OCI-LY3 (cell line): ENCODE data around the gene NT5DC1.
A peak's percentile ranks its signal among the peaks of the same experiment; 100 is the strongest.

Source experiments
- H2AFZ ChIP-seq: fragments of 200-600, 300-600 bp; shearing (Covaris generic); 2 replicates; pipeline ENCODE4 v1.6.0; 2014; ENCODE audit warnings: antibody characterized with exemption, low read depth, low read length
- H3K27ac ChIP-seq: fragments of 200-600, 300-600 bp; sonication (generic); 2 replicates; pipeline ENCODE4 v1.5.1; 2014; ENCODE audit warnings: mild to moderate bottlenecking, low read length, moderate library complexity, mixed read lengths
- H3K27me3 ChIP-seq: fragments of 200-600, 300-600 bp; sonication (generic); 2 replicates; pipeline ENCODE4 v1.6.1; 2014; ENCODE audit warnings: low read depth, low read length, mixed read lengths
- H3K36me3 ChIP-seq: fragments of 200-600, 300-600 bp; sonication (generic); replicated peaks from 2 replicates; pipeline ENCODE3; 2014; ENCODE audit warnings: low read depth, low read length, mixed read lengths
- H3K4me1 ChIP-seq: fragments of 300-600, 200-600 bp; sonication (generic); 2 replicates; pipeline ENCODE4 v1.6.1; 2014; ENCODE audit warnings: low read length, mixed read lengths
- H3K4me2 ChIP-seq: fragments of 200-600, 300-600 bp; sonication (generic); 2 replicates; pipeline ENCODE4 v1.6.1; 2014; ENCODE audit warnings: low read length, mixed read lengths
- H3K4me3 ChIP-seq: fragments of 300-600, 200-600 bp; sonication (generic); 2 replicates; pipeline ENCODE4 v1.5.1; 2014; ENCODE audit warnings: antibody characterized with exemption, mild to moderate bottlenecking, low read length, moderate library complexity
- H3K79me2 ChIP-seq: fragments of 300-600, 200-600 bp; shearing (Covaris generic); 2 replicates; pipeline ENCODE4 v1.6.1; 2014; ENCODE audit warnings: mild to moderate bottlenecking, low read length, mixed read lengths
- H3K9ac ChIP-seq: fragments of 300-600, 200-600 bp; shearing (Covaris generic); 2 replicates; pipeline ENCODE4 v1.6.0; 2014; ENCODE audit warnings: mild to moderate bottlenecking, low read length, moderate library complexity
- H3K9me3 ChIP-seq: fragments of 200-600, 300-600 bp; shearing (Covaris generic); 2 replicates; pipeline ENCODE4 v1.6.1; 2014; ENCODE audit warnings: low read length, mixed read lengths; ENCODE audit not compliant: insufficient read depth
- H4K20me1 ChIP-seq: fragments of 200-600, 300-600 bp; sonication (generic); 2 replicates; pipeline ENCODE4 v1.6.1; 2016; ENCODE audit warnings: low read length, mixed read lengths; ENCODE audit not compliant: insufficient read depth
- CTCF ChIP-seq: fragments of 200-600, 300-600 bp; sonication (generic); IDR thresholded peaks from 2 replicates; pipeline ENCODE4 v1.5.1; 2014; ENCODE audit warnings: antibody characterized with exemption, low read length, low read depth
- EZH2phosphoT487 ChIP-seq: fragments of 200-600 bp; shearing (Covaris generic); IDR thresholded peaks from 2 replicates; pipeline ENCODE4 v1.6.1; 2018; ENCODE audit warnings: antibody characterized with exemption, mixed run types, low read depth

The NT5DC1 gene

GRCh38 chr6:116254297-116255056 is 153.8 kb downstream of the NT5DC1 start:
- TF ChIP-seq CTCF (no peak), EZH2phosphoT487 (no peak)
- Histone ChIP-seq H3K36me3 (no peaks in the 10 kb centered on the region), H3K4me1 (peaks cover 9% of the 10 kb centered on the region), H4K20me1 (no peaks in the 10 kb centered on the region), H3K9ac (peak overlapping the region; percentile 78), H3K27me3 (no peaks in the 10 kb centered on the region), H3K4me3 (peak overlapping the region; percentile 99), H3K27ac (no peak overlapping the region; the same call in 1 of the 2 replicates), H2AFZ (peak overlapping the region; percentile 99), H3K4me2 (peak overlapping the region; percentile 80), H3K79me2 (peaks cover 33% of the 10 kb centered on the region), H3K9me3 (no peaks in the 10 kb centered on the region)

DNA sequence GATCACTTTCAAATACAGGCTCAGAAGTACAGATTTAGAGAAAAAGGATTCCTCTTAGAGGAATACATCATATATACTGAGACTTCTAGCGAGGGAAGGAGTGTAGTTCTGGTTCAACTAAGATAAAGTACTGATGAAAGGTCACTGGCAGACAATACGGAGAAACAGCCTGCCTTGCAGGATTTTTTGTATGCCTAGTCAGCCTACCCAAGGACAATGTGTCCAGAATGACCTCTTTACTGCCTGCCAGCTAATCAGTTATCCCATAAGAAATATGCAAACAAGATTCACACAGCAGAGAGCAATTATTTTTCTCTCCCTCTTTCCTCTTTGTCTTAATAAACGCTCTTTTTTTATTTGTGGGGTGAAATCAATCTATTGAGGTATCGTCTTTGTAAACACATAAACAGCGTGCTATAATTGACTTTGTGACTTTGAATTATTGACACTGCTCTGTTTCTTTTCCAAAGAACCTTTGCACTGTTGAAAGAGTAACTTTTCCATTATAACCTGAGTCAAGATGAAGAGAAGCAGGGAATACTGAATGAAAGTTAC is 154.7 kb downstream of the NT5DC1 start:
- H2AFZ ChIP-seq, result no peak overlapping the region
- H3K27ac ChIP-seq, result no peak overlapping the region
- H3K27me3 ChIP-seq, result no peaks in the 10 kb centered on the region
- H4K20me1 ChIP-seq, result no peaks in the 10 kb centered on the region
- peaks cover 7% of the 10 kb centered on the region for H3K4me1 ChIP-seq
- H3K79me2 ChIP-seq, result peaks cover 29% of the 10 kb centered on the region
- no peak overlapping the region for H3K4me2 ChIP-seq
- H3K9me3 ChIP-seq, result no peaks in the 10 kb centered on the region
- H3K36me3 ChIP-seq, result no peaks in the 10 kb centered on the region
- H3K9ac ChIP-seq, result no peak overlapping the region
- no peak overlapping the region for H3K4me3 ChIP-seq
- TF ChIP-seq CTCF (no peak), EZH2phosphoT487 (no peak)

DNA sequence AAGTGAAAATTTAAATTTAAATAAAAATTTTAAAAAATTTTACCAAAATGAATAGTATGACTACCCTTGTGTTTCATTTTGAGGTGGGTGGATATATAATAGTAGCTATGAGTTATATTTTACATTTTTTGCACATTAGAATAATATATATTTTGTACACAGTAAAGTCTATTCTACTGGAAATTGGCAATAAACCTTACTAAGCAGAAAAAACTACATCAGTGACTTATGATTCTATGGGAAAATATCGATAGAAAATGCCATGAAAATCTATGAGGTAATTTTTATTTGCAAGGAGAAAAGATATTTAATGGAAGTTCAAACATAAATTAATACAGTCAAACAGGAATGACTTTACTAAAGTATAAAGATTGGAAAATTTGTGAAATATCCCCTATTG is 156.0 kb downstream of the NT5DC1 start:
- Histone ChIP-seq H3K4me3 (no peak overlapping the region), H3K9me3 (no peaks in the 10 kb centered on the region), H2AFZ (no peak overlapping the region), H3K79me2 (peaks cover 21% of the 10 kb centered on the region), H3K9ac (no peak overlapping the region), H3K4me2 (no peak overlapping the region), H4K20me1 (no peaks in the 10 kb centered on the region), H3K27me3 (no peaks in the 10 kb centered on the region), H3K27ac (no peak overlapping the region), H3K36me3 (no peaks in the 10 kb centered on the region), H3K4me1 (peaks cover 7% of the 10 kb centered on the region)
- TF ChIP-seq CTCF, result no peak
- no peak for TF ChIP-seq EZH2phosphoT487

DNA sequence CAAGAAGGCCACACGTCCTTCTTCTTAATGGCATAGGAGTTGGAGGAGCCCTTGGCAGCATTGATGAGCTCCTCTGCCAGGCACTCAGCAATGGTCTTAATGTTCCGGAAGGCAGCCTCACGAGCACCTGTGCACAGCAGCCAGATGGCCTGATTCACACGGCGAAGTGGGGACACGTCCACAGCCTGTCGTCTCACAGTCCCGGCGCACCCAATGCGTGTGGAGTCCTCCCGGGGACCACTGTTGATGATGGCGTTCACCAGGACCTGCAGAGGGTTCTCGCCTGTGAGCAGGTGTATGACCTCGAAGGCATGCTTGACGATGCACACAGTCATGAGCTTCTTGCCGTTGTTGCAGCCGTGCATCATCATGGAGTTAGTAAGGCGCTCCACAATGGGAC is 157.9 kb downstream of the NT5DC1 start:
- H3K27ac ChIP-seq, result no peak overlapping the region
- no peaks in the 10 kb centered on the region for H3K27me3 ChIP-seq
- H3K36me3 ChIP-seq, result no peaks in the 10 kb centered on the region
- H3K79me2 ChIP-seq, result peaks cover 3% of the 10 kb centered on the region
- H4K20me1 ChIP-seq, result no peaks in the 10 kb centered on the region
- no peak overlapping the region for H3K9ac ChIP-seq
- H3K4me2 ChIP-seq, result no peak overlapping the region
- no peaks in the 10 kb centered on the region for H3K9me3 ChIP-seq
- no peaks in the 10 kb centered on the region for H3K4me1 ChIP-seq
- H2AFZ ChIP-seq, result no peak overlapping the region
- TF ChIP-seq CTCF, result no peak
- TF ChIP-seq EZH2phosphoT487, result no peak
- no peak overlapping the region for H3K4me3 ChIP-seq
